ENCODE data around the gene KRTAP12-2.

GRCh38 chr21:44695184-44695583, 28.5 kb upstream of the KRTAP12-2 start:
- TF ChIP-seq POLR2A (IDR thresholded peaks at IDR 0.05; ENCODE audit: low read length) (no peak), GATA1 (IDR thresholded peaks at IDR 0.05; ENCODE audit: low read depth, low read length) (no peak)

Data from erythroblast (primary cell).